ENCODE data around the gene PGAP6.
"Not testable (repeated sequence)": the region's sequence is repeated elsewhere in the genome, so short reads cannot be mapped to it uniquely, and the experiment has no call there.

PGAP6 gene

GRCh38 chr16:334164-334832, 47.5 kb downstream of the PGAP6 start:
- H3K27ac ChIP-seq (ENCODE audit: low read depth, low read length, severe bottlenecking); H3K36me3 ChIP-seq (ENCODE audit: control insufficient read depth, insufficient read depth, low read length); H3K4me3 ChIP-seq (ENCODE audit: extremely low read depth, insufficient read depth, low read length, poor library complexity, severe bottlenecking); H3K9me3 ChIP-seq (ENCODE audit: control insufficient read depth, low read length); H3K4me1 ChIP-seq (ENCODE audit: control insufficient read depth, insufficient read depth, low read length, poor library complexity, severe bottlenecking): not testable (repeated sequence)
- 98 to 100% methylated on average over 3 to 4 of the region's 5 CpGs for WGBS, 2 experiments (ENCODE audit: insufficient coverage in 2 of 2)

GRCh38 chr16:333406-334094, 48.2 kb downstream of the PGAP6 start:
- 96% methylated on average over 3 to 4 of the region's 6 CpGs for WGBS, 2 experiments (ENCODE audit: insufficient coverage in 2 of 2)
- Histone ChIP-seq H3K4me1 (ENCODE audit: control insufficient read depth, insufficient read depth, low read length, poor library complexity, severe bottlenecking) (peaks cover 5% of the 10 kb centered on the region), H3K9me3 (ENCODE audit: control insufficient read depth, low read length) (no peaks in the 10 kb centered on the region), H3K36me3 (ENCODE audit: control insufficient read depth, insufficient read depth, low read length) (peaks cover 4% of the 10 kb centered on the region), H3K27ac (ENCODE audit: low read depth, low read length, severe bottlenecking) (no peak overlapping the region), H3K4me3 (ENCODE audit: extremely low read depth, insufficient read depth, low read length, poor library complexity, severe bottlenecking) (no peak overlapping the region)

- not testable (repeated sequence) for H3K4me1 ChIP-seq (ENCODE audit: control insufficient read depth, insufficient read depth, low read length, poor library complexity, severe bottlenecking); H3K27ac ChIP-seq (ENCODE audit: low read depth, low read length, severe bottlenecking); H3K9me3 ChIP-seq (ENCODE audit: control insufficient read depth, low read length); H3K36me3 ChIP-seq (ENCODE audit: control insufficient read depth, insufficient read depth, low read length); H3K4me3 ChIP-seq (ENCODE audit: extremely low read depth, insufficient read depth, low read length, poor library complexity, severe bottlenecking)
- 90% methylated on average over 5 of the region's 6 CpGs; no CpG with 5 or more reads in 1 of the 2 experiments for WGBS, 2 experiments (ENCODE audit: insufficient coverage in 2 of 2)
These were observed 50.5 kb downstream of the PGAP6 start for GRCh38 chr16:331181-331814.

- no peak overlapping the region for H3K4me3 ChIP-seq (ENCODE audit: extremely low read depth, insufficient read depth, low read length, poor library complexity, severe bottlenecking)
- WGBS, 2 experiments (ENCODE audit: insufficient coverage in 2 of 2): 79 to 83% methylated on average over 1 to 2 of the region's 2 CpGs
- H3K4me1 ChIP-seq (ENCODE audit: control insufficient read depth, insufficient read depth, low read length, poor library complexity, severe bottlenecking): peaks cover 5% of the 10 kb centered on the region
- H3K36me3 ChIP-seq (ENCODE audit: control insufficient read depth, insufficient read depth, low read length): peaks cover 4% of the 10 kb centered on the region
- H3K9me3 ChIP-seq (ENCODE audit: control insufficient read depth, low read length): no peaks in the 10 kb centered on the region
- no peak overlapping the region for H3K27ac ChIP-seq (ENCODE audit: low read depth, low read length, severe bottlenecking)
These were observed 51.0 kb downstream of the PGAP6 start for GRCh38 chr16:330741-331140.

- H3K9me3 ChIP-seq (ENCODE audit: control insufficient read depth, low read length): no peaks in the 10 kb centered on the region
- H3K27ac ChIP-seq (ENCODE audit: low read depth, low read length, severe bottlenecking): no peak overlapping the region
- H3K36me3 ChIP-seq (ENCODE audit: control insufficient read depth, insufficient read depth, low read length): peaks cover 4% of the 10 kb centered on the region
- no peak overlapping the region for H3K4me3 ChIP-seq (ENCODE audit: extremely low read depth, insufficient read depth, low read length, poor library complexity, severe bottlenecking)
- 95 to 96% methylated on average over 21 to 25 of the region's 28 CpGs for WGBS, 2 experiments (ENCODE audit: insufficient coverage in 2 of 2)
- H3K4me1 ChIP-seq (ENCODE audit: control insufficient read depth, insufficient read depth, low read length, poor library complexity, severe bottlenecking): no peaks in the 10 kb centered on the region
These were observed 56.2 kb downstream of the PGAP6 start for GRCh38 chr16:325375-326145.

GRCh38 chr16:324451-325334, 57.1 kb downstream of the PGAP6 start:
- Histone ChIP-seq H3K36me3 (ENCODE audit: control insufficient read depth, insufficient read depth, low read length) (peaks cover 4% of the 10 kb centered on the region), H3K4me3 (ENCODE audit: extremely low read depth, insufficient read depth, low read length, poor library complexity, severe bottlenecking) (no peak overlapping the region), H3K27ac (ENCODE audit: low read depth, low read length, severe bottlenecking) (no peak overlapping the region), H3K4me1 (ENCODE audit: control insufficient read depth, insufficient read depth, low read length, poor library complexity, severe bottlenecking) (no peaks in the 10 kb centered on the region), H3K9me3 (ENCODE audit: control insufficient read depth, low read length) (no peaks in the 10 kb centered on the region)
- WGBS, 2 experiments (ENCODE audit: insufficient coverage in 2 of 2): 88 to 91% methylated on average over 52 to 53 of the region's 55 CpGs

- Histone ChIP-seq H3K27ac (ENCODE audit: low read depth, low read length, severe bottlenecking) (no peak overlapping the region), H3K9me3 (ENCODE audit: control insufficient read depth, low read length) (no peaks in the 10 kb centered on the region), H3K4me1 (ENCODE audit: control insufficient read depth, insufficient read depth, low read length, poor library complexity, severe bottlenecking) (no peaks in the 10 kb centered on the region), H3K36me3 (ENCODE audit: control insufficient read depth, insufficient read depth, low read length) (peaks cover 9% of the 10 kb centered on the region), H3K4me3 (ENCODE audit: extremely low read depth, insufficient read depth, low read length, poor library complexity, severe bottlenecking) (no peak overlapping the region)
- whole genome bisulfite sequencing, 2 experiments (ENCODE audit: insufficient coverage in 2 of 2): 90 to 92% methylated on average over 15 to 17 of the region's 17 CpGs
These were observed 57.7 kb downstream of the PGAP6 start for GRCh38 chr16:324201-324450.

- no peaks in the 10 kb centered on the region for H3K9me3 ChIP-seq (ENCODE audit: control insufficient read depth, low read length)
- 93 to 95% methylated on average over 9 to 13 of the region's 13 CpGs for WGBS, 2 experiments (ENCODE audit: insufficient coverage in 2 of 2)
- H3K4me1 ChIP-seq (ENCODE audit: control insufficient read depth, insufficient read depth, low read length, poor library complexity, severe bottlenecking): no peaks in the 10 kb centered on the region
- peaks cover 24% of the 10 kb centered on the region for H3K36me3 ChIP-seq (ENCODE audit: control insufficient read depth, insufficient read depth, low read length)
- no peak overlapping the region for H3K4me3 ChIP-seq (ENCODE audit: extremely low read depth, insufficient read depth, low read length, poor library complexity, severe bottlenecking)
- no peak overlapping the region for H3K27ac ChIP-seq (ENCODE audit: low read depth, low read length, severe bottlenecking)
These were observed 59.2 kb downstream of the PGAP6 start for GRCh38 chr16:322476-323143.

- Histone ChIP-seq H3K9me3 (ENCODE audit: control insufficient read depth, low read length) (no peaks in the 10 kb centered on the region), H3K4me1 (ENCODE audit: control insufficient read depth, insufficient read depth, low read length, poor library complexity, severe bottlenecking) (no peaks in the 10 kb centered on the region), H3K36me3 (ENCODE audit: control insufficient read depth, insufficient read depth, low read length) (peaks cover 25% of the 10 kb centered on the region), H3K4me3 (ENCODE audit: extremely low read depth, insufficient read depth, low read length, poor library complexity, severe bottlenecking) (no peak overlapping the region), H3K27ac (ENCODE audit: low read depth, low read length, severe bottlenecking) (no peak overlapping the region)
- 72 to 83% methylated on average over 3 to 6 of the region's 9 CpGs for WGBS, 2 experiments (ENCODE audit: insufficient coverage in 2 of 2)
These were observed 60.2 kb downstream of the PGAP6 start for GRCh38 chr16:321532-321931.
